ENCODE data around the gene RASSF6. TPM values are rescaled to one million over a fixed set of nuclear protein-coding genes. Genes with fewer than 3 reads are reported as not detected.

The RASSF6 gene
- total and polyA plus RNA-seq, 2 donors (not counting 1 experiment from before 2014, with no cell fraction given): under 0.01 to 0.01 TPM

GRCh38 chr4:73603271-73603710, 16.9 kb downstream of the RASSF6 start:
- peaks cover 10% of the 10 kb centered on the region for H3K4me1 ChIP-seq (ENCODE audit: control insufficient read depth, extremely low read depth, insufficient read depth, low read length)
- DNase-seq (ENCODE audit: low read depth in 2 of 2): peak; percentile 70 to 90
- no peak overlapping the region for H3K27ac ChIP-seq (ENCODE audit: insufficient read depth, low read length)
- H3K9me3 ChIP-seq (ENCODE audit: control insufficient read depth, insufficient read depth, low read depth, low read length): no peaks in the 10 kb centered on the region
- H3K79me2 ChIP-seq (ENCODE audit: control insufficient read depth, insufficient read depth, low read length): no peaks in the 10 kb centered on the region
- no peak overlapping the region for H3K4me3 ChIP-seq (replicated peaks in 1 of 4; ENCODE audit: control extremely low read depth in 1 of 4, insufficient read depth in 1 of 4, low read depth in 3 of 4, low read length in 4 of 4)
- H3K36me3 ChIP-seq (ENCODE audit: control insufficient read depth, insufficient read depth, low read length): no peaks in the 10 kb centered on the region
- no peaks in the 10 kb centered on the region for H3K27me3 ChIP-seq (ENCODE audit: control insufficient read depth, insufficient read depth, low read length)
- H2AFZ ChIP-seq (ENCODE audit: low read length): no peak overlapping the region
- no peak overlapping the region for H3K9ac ChIP-seq (ENCODE audit: insufficient read depth, low read length)
- no peaks in the 10 kb centered on the region for H4K20me1 ChIP-seq (ENCODE audit: control insufficient read depth, extremely low read depth, insufficient read depth, low read length)
- TF ChIP-seq EZH2 (IDR thresholded peaks at IDR 0.05; ENCODE audit: low read length, missing control alignments): no peak
- no peak for TF ChIP-seq CTCF (conservative IDR thresholded peaks at IDR 0.05 in 1 of 2, IDR thresholded peaks at IDR 0.05 in 1 of 2; ENCODE audit: low read depth in 1 of 2, low read length in 2 of 2)
- no peak overlapping the region for H3K4me2 ChIP-seq (ENCODE audit: extremely low read depth, insufficient read depth, low read length)

- no peak overlapping the region for H3K27ac ChIP-seq (ENCODE audit: insufficient read depth, low read length)
- H3K9ac ChIP-seq (ENCODE audit: insufficient read depth, low read length): no peak overlapping the region
- H3K79me2 ChIP-seq (ENCODE audit: control insufficient read depth, insufficient read depth, low read length): no peaks in the 10 kb centered on the region
- no peak overlapping the region for H3K4me3 ChIP-seq (replicated peaks in 1 of 4; ENCODE audit: control extremely low read depth in 1 of 4, insufficient read depth in 1 of 4, low read depth in 3 of 4, low read length in 4 of 4)
- H3K36me3 ChIP-seq (ENCODE audit: control insufficient read depth, insufficient read depth, low read length): no peaks in the 10 kb centered on the region
- no peaks in the 10 kb centered on the region for H3K9me3 ChIP-seq (ENCODE audit: control insufficient read depth, insufficient read depth, low read depth, low read length)
- no peak for TF ChIP-seq CTCF (conservative IDR thresholded peaks at IDR 0.05 in 1 of 2, IDR thresholded peaks at IDR 0.05 in 1 of 2; ENCODE audit: low read depth in 1 of 2, low read length in 2 of 2)
- no peak for TF ChIP-seq EZH2 (IDR thresholded peaks at IDR 0.05; ENCODE audit: low read length, missing control alignments)
- peaks cover 10% of the 10 kb centered on the region for H3K4me1 ChIP-seq (ENCODE audit: control insufficient read depth, extremely low read depth, insufficient read depth, low read length)
- DNase-seq (ENCODE audit: low read depth in 2 of 2): peak in 1 of 2 donors; percentile 55
- no peak overlapping the region for H3K4me2 ChIP-seq (ENCODE audit: extremely low read depth, insufficient read depth, low read length)
- no peak overlapping the region for H2AFZ ChIP-seq (ENCODE audit: low read length)
- H4K20me1 ChIP-seq (ENCODE audit: control insufficient read depth, extremely low read depth, insufficient read depth, low read length): no peaks in the 10 kb centered on the region
- H3K27me3 ChIP-seq (ENCODE audit: control insufficient read depth, insufficient read depth, low read length): no peaks in the 10 kb centered on the region
Observed at GRCh38 chr4:73600954-73601353, 19.3 kb downstream of the RASSF6 start.

GRCh38 chr4:73599182-73599581, 21.1 kb downstream of the RASSF6 start:
- no peak for TF ChIP-seq EZH2 (IDR thresholded peaks at IDR 0.05; ENCODE audit: low read length, missing control alignments)
- TF ChIP-seq CTCF (conservative IDR thresholded peaks at IDR 0.05 in 1 of 2, IDR thresholded peaks at IDR 0.05 in 1 of 2; ENCODE audit: low read depth in 1 of 2, low read length in 2 of 2): no peak
- H3K79me2 ChIP-seq (ENCODE audit: control insufficient read depth, insufficient read depth, low read length): no peaks in the 10 kb centered on the region
- no peak overlapping the region for H3K27ac ChIP-seq (ENCODE audit: insufficient read depth, low read length)
- DNase-seq (ENCODE audit: low read depth in 2 of 2): peak; percentile 75 to 85
- H3K4me2 ChIP-seq (ENCODE audit: extremely low read depth, insufficient read depth, low read length): peak overlapping the region; percentile 61
- peaks cover 10% of the 10 kb centered on the region for H3K4me1 ChIP-seq (ENCODE audit: control insufficient read depth, extremely low read depth, insufficient read depth, low read length)
- H3K4me3 ChIP-seq (replicated peaks in 1 of 4; ENCODE audit: control extremely low read depth in 1 of 4, insufficient read depth in 1 of 4, low read depth in 3 of 4, low read length in 4 of 4): no peak overlapping the region
- no peak overlapping the region for H3K9ac ChIP-seq (ENCODE audit: insufficient read depth, low read length)
- H3K9me3 ChIP-seq (ENCODE audit: control insufficient read depth, insufficient read depth, low read depth, low read length): no peaks in the 10 kb centered on the region
- peak overlapping the region; percentile 14 for H2AFZ ChIP-seq (ENCODE audit: low read length)
- no peaks in the 10 kb centered on the region for H4K20me1 ChIP-seq (ENCODE audit: control insufficient read depth, extremely low read depth, insufficient read depth, low read length)
- no peaks in the 10 kb centered on the region for H3K27me3 ChIP-seq (ENCODE audit: control insufficient read depth, insufficient read depth, low read length)
- no peaks in the 10 kb centered on the region for H3K36me3 ChIP-seq (ENCODE audit: control insufficient read depth, insufficient read depth, low read length)
